AG09319 (cell line): Measurements from ENCODE around the gene TPM2.

Source experiments
- DNase-seq: peaks from one replicate; pipeline ENCODE4 v3.0.0-alpha.2; 2010; ENCODE audit warnings: low read depth; ENCODE audit errors: extremely low read depth
- CTCF ChIP-seq: IDR thresholded peaks from 2 replicates; pipeline ENCODE4 v1.5.1; 2011; ENCODE audit warnings: low read depth, mild to moderate bottlenecking, inconsistent platforms, low read length, moderate library complexity

The TPM2 gene

GRCh38 chr9:35687972-35688557 lies 1.7 kb downstream of the TPM2 start:
- no peak for DNase-seq
- TF ChIP-seq CTCF = no peak

- TF ChIP-seq CTCF = no peak
- no peak for DNase-seq
Measured at GRCh38 chr9:35687306-35687705, 2.4 kb downstream of the TPM2 start.

- TF ChIP-seq CTCF = no peak
- DNase-seq = no peak
Measured at GRCh38 chr9:35686222-35687203, 3.2 kb downstream of the TPM2 start.

GRCh38 chr9:35685506-35685905 lies 4.2 kb downstream of the TPM2 start:
- TF ChIP-seq CTCF = no peak
- DNase-seq = no peak

GRCh38 chr9:35684921-35685320 lies 4.8 kb downstream of the TPM2 start:
- TF ChIP-seq CTCF = no peak
- DNase-seq = no peak

- no peak for TF ChIP-seq CTCF
- DNase-seq = no peak
Measured at GRCh38 chr9:35683323-35683722, 6.4 kb downstream of the TPM2 start.

- no peak for TF ChIP-seq CTCF
Measured at GRCh38 chr9:35682520-35683315, 7.0 kb downstream of the TPM2 start.

More at GRCh38 chr9:35682520-35683315, 7.0 kb downstream of the TPM2 start:
- DNase-seq = no peak
